SK-N-MC (cell line): ENCODE results near the gene CFAP58.

Experiments
- EZH2 ChIP-seq: fragments of 200-600 bp; sonication (generic); IDR thresholded peaks from one replicate; pipeline ENCODE4 v1.6.1; 2017; ENCODE audit warnings: antibody characterized with exemption
- POLR2AphosphoS5 ChIP-seq: IDR thresholded peaks from 2 replicates; pipeline ENCODE4 v1.6.1; 2012; ENCODE audit warnings: mild to moderate bottlenecking, low read depth, low read length, borderline replicate concordance

GRCh38 chr10:104351919-104352318, 1.7 kb upstream of the CFAP58 start:
- no peak for TF ChIP-seq POLR2AphosphoS5
- no peak for TF ChIP-seq EZH2
